H9 (cell line): ENCODE data around the gene HOXB6. TPM values are rescaled to one million over a fixed set of nuclear protein-coding genes. Genes with fewer than 3 reads are reported as not detected.

Source experiments
- DNase-seq: peaks from one replicate; pipeline ENCODE4 v3.0.0-alpha.2; 2017
- H2AFZ ChIP-seq: one replicate; pipeline ENCODE4 v1.6.1; 2013; ENCODE audit warnings: mild to moderate bottlenecking, low read length, control low read depth, moderate library complexity
- H2AK5ac ChIP-seq: 2 replicates; pipeline ENCODE4 v1.6.1; 2013; ENCODE audit warnings: low read length, control low read depth, mixed read lengths; ENCODE audit not compliant: insufficient read length
- H2BK120ac ChIP-seq: one replicate; pipeline ENCODE4 v1.6.1; 2013; ENCODE audit warnings: low read depth, mild to moderate bottlenecking, low read length, control low read depth, inconsistent platforms; ENCODE audit not compliant: poor library complexity, severe bottlenecking
- H2BK12ac ChIP-seq: 2 replicates; pipeline ENCODE4 v1.6.1; 2013; ENCODE audit warnings: low read length, control low read depth, mixed read lengths, low read depth; ENCODE audit not compliant: insufficient read length
- H2BK15ac ChIP-seq: 2 replicates; pipeline ENCODE4 v1.6.1; 2013; ENCODE audit warnings: low read depth, low read length, control low read depth
- H2BK20ac ChIP-seq: one replicate; pipeline ENCODE4 v1.6.1; 2013; ENCODE audit warnings: low read depth, mild to moderate bottlenecking, low read length, control low read depth, inconsistent platforms; ENCODE audit not compliant: poor library complexity, severe bottlenecking
- H2BK5ac ChIP-seq: 2 replicates; pipeline ENCODE4 v1.6.1; 2013; ENCODE audit warnings: low read length, control low read depth, mixed read lengths; ENCODE audit not compliant: insufficient read length
- H3K14ac ChIP-seq: 2 replicates; pipeline ENCODE4 v1.6.1; 2013; ENCODE audit warnings: low read length, control low read depth; ENCODE audit not compliant: insufficient read depth
- H3K18ac ChIP-seq: 2 replicates; pipeline ENCODE4 v1.6.1; 2013; ENCODE audit warnings: low read depth, mild to moderate bottlenecking, mixed read lengths, low read length, control low read depth; ENCODE audit not compliant: insufficient read length
- H3K23ac ChIP-seq: 2 replicates; pipeline ENCODE4 v1.6.1; 2013; ENCODE audit warnings: low read length, control low read depth, mixed read lengths, low read depth; ENCODE audit not compliant: insufficient read length
- H3K23me2 ChIP-seq: 2 replicates; pipeline ENCODE4 v1.6.1; 2013; ENCODE audit warnings: low read depth, mild to moderate bottlenecking, mixed read lengths, low read length, control low read depth; ENCODE audit not compliant: insufficient read length, poor library complexity, severe bottlenecking
- H3K27ac ChIP-seq: 2 replicates; pipeline ENCODE4 v1.5.1; 2013; ENCODE audit warnings: low read length, control low read depth, mixed read lengths, low read depth; ENCODE audit not compliant: insufficient read length
- H3K27me3 ChIP-seq: 2 replicates; pipeline ENCODE4 v1.6.1; 2013; ENCODE audit warnings: low read length, control low read depth, inconsistent platforms; ENCODE audit not compliant: insufficient read depth
- H3K4ac ChIP-seq: 2 replicates; pipeline ENCODE4 v1.6.1; 2013; ENCODE audit warnings: low read depth, mild to moderate bottlenecking, control low read depth, inconsistent platforms, low read length, moderate library complexity
- H3K4me1 ChIP-seq: 2 replicates; pipeline ENCODE4 v1.6.1; 2013; ENCODE audit warnings: low read length, control low read depth, inconsistent platforms; ENCODE audit not compliant: insufficient read depth
- H3K4me2 ChIP-seq: 2 replicates; pipeline ENCODE4 v1.6.1; 2013; ENCODE audit warnings: low read length, control low read depth, mixed read lengths; ENCODE audit not compliant: insufficient read length, insufficient read depth
- H3K56ac ChIP-seq: 2 replicates; pipeline ENCODE4 v1.6.1; 2013; ENCODE audit warnings: low read depth, mild to moderate bottlenecking, mixed read lengths, low read length, control low read depth; ENCODE audit not compliant: insufficient read length
- H3K79me1 ChIP-seq: 2 replicates; pipeline ENCODE4 v1.6.1; 2013; ENCODE audit warnings: low read depth, mild to moderate bottlenecking, moderate library complexity, low read length, control low read depth, inconsistent platforms; ENCODE audit not compliant: insufficient read depth, poor library complexity, severe bottlenecking
- H3K79me2 ChIP-seq: 2 replicates; pipeline ENCODE4 v1.6.1; 2013; ENCODE audit warnings: low read length, control low read depth, inconsistent platforms; ENCODE audit not compliant: insufficient read depth
- H3K9ac ChIP-seq: 2 replicates; pipeline ENCODE4 v1.6.1; 2013; ENCODE audit warnings: low read length, control low read depth, mixed read lengths; ENCODE audit not compliant: insufficient read length; ENCODE audit errors: extremely low read depth
- H3K9me3 ChIP-seq: one replicate; pipeline ENCODE4 v1.6.1; 2013; ENCODE audit warnings: low read depth, low read length, inconsistent platforms; ENCODE audit not compliant: control insufficient read depth
- H3T11ph ChIP-seq: one replicate; pipeline ENCODE4 v1.6.1; 2013; ENCODE audit warnings: mild to moderate bottlenecking, low read length, control low read depth, inconsistent platforms
- H4K20me1 ChIP-seq: one replicate; pipeline ENCODE4 v1.6.1; 2013; ENCODE audit not compliant: control insufficient read depth, insufficient read length, insufficient read depth
- H4K5ac ChIP-seq: 2 replicates; pipeline ENCODE4 v1.6.1; 2013; ENCODE audit warnings: low read depth, mild to moderate bottlenecking, mixed read lengths, low read length, control low read depth; ENCODE audit not compliant: insufficient read length
- H4K8ac ChIP-seq: replicated peaks from 2 replicates; pipeline ENCODE4 v1.6.1; 2013; ENCODE audit warnings: low read length, control low read depth, mixed read lengths, low read depth; ENCODE audit not compliant: insufficient read length
- H4K91ac ChIP-seq: 2 replicates; pipeline ENCODE4 v1.6.1; 2013; ENCODE audit warnings: low read depth, mild to moderate bottlenecking, moderate library complexity, mixed read lengths, low read length, control low read depth; ENCODE audit not compliant: insufficient read length
- H3K27ac Mint-ChIP-seq, 3 experiments: 2 replicates in 2 of 3; 3 replicates in 1 of 3; pipeline ENCODE4 v1.8.0; 2020 to 2021; ENCODE audit warnings: mixed read lengths in 3 of 3, mild to moderate bottlenecking in 1 of 3, moderate library complexity in 1 of 3
- H3K27me3 Mint-ChIP-seq: 2 replicates; pipeline ENCODE4 v1.8.0; 2021; ENCODE audit warnings: low read depth, mild to moderate bottlenecking, moderate library complexity, mixed read lengths
- H3K36me3 Mint-ChIP-seq, 3 experiments: 2 replicates in 2 of 3; 3 replicates in 1 of 3; pipeline ENCODE4 v1.8.0; 2020 to 2021; ENCODE audit warnings: low read depth in 3 of 3, mixed read lengths in 3 of 3; ENCODE audit not compliant: insufficient read depth in 1 of 3
- H3K4me1 Mint-ChIP-seq, 2 experiments: 2 replicates each; pipeline ENCODE4 v1.8.0; 2020; ENCODE audit warnings: mixed read lengths in 2 of 2
- H3K4me3 Mint-ChIP-seq, 2 experiments: 2 replicates in 1 of 2; 3 replicates in 1 of 2; pipeline ENCODE4 v1.8.0; 2020 to 2021; ENCODE audit warnings: mild to moderate bottlenecking in 2 of 2, mixed read lengths in 2 of 2, moderate library complexity in 1 of 2
- H3K9me3 Mint-ChIP-seq, 2 experiments: 2 replicates in 1 of 2; 3 replicates in 1 of 2; pipeline ENCODE4 v1.8.0; 2020; ENCODE audit warnings: mild to moderate bottlenecking in 2 of 2, mixed read lengths in 2 of 2, moderate library complexity in 1 of 2
- CTCF ChIP-seq: fragments of 200-600 bp; sonication (generic); conservative IDR thresholded peaks from 3 replicates; pipeline ENCODE4 v1.8.0; 2021; ENCODE audit warnings: antibody characterized with exemption, mild to moderate bottlenecking
- WGBS: extraction: QIAGEN DNeasy Blood & Tissue Kit; methylation state at CpG from one replicate; pipeline ENCODE4 v1.1.7; 2013; ENCODE audit warnings: missing lambda C conversion rate, low lambda C conversion rate, mixed read lengths; ENCODE audit not compliant: insufficient read length; ENCODE audit errors: extremely low coverage; 5-methylcytosine and 5-hydroxymethylcytosine counted together
- total RNA-seq: library from RNA; stranded (reverse); gene quantifications from 2 replicates; pipeline ENCODE4 v1.2.1, GENCODE V29; 2021

The HOXB6 gene
- total RNA-seq, 1 experiment from 2014 or later: not detected

GRCh38 chr17:48631693-48632578 is 27.1 kb upstream of the HOXB6 start:
- H3K4me2 ChIP-seq: no peak overlapping the region
- no peak overlapping the region for H2BK120ac ChIP-seq
- no peak overlapping the region for H4K8ac ChIP-seq
- no peak overlapping the region for H3K27ac Mint-ChIP-seq
- no peak overlapping the region for H3K4ac ChIP-seq
- no CpG with 5 or more reads among the region's 7 CpGs for WGBS
- peaks cover 100% of the 10 kb centered on the region for H3K27me3 Mint-ChIP-seq
- peaks cover 0 to 1% (median 0%) of the 10 kb centered on the region in 3 experiments; a peak in 2 of 7 replicates for H3K36me3 Mint-ChIP-seq
- no peak overlapping the region for H3T11ph ChIP-seq
- no peak overlapping the region for H2BK15ac ChIP-seq
- peak; percentile 30 for DNase-seq
- H3K23me2 ChIP-seq: no peaks in the 10 kb centered on the region
- H4K91ac ChIP-seq: no peak overlapping the region
- H2BK20ac ChIP-seq: no peak overlapping the region
- H3K4me3 Mint-ChIP-seq: no peak overlapping the region
- no peaks in the 10 kb centered on the region for H4K20me1 ChIP-seq
- no peak overlapping the region for H2AFZ ChIP-seq
- H3K79me1 ChIP-seq: no peaks in the 10 kb centered on the region
- no peak overlapping the region for H2BK12ac ChIP-seq
- H3K9me3 ChIP-seq: no peaks in the 10 kb centered on the region
- peaks cover 4 to 17% of the 10 kb centered on the region in 2 experiments for H3K9me3 Mint-ChIP-seq
- no peak overlapping the region for H3K14ac ChIP-seq
- peaks cover 97% of the 10 kb centered on the region for H3K27me3 ChIP-seq
- H3K9ac ChIP-seq: no peak overlapping the region
- H3K27ac ChIP-seq: no peak overlapping the region
- no peaks in the 10 kb centered on the region; the same call in 1 of the 2 replicates for H3K4me1 ChIP-seq
- no peak overlapping the region for H4K5ac ChIP-seq
- H2BK5ac ChIP-seq: no peak overlapping the region
- H3K79me2 ChIP-seq: no peaks in the 10 kb centered on the region; the same call in 1 of the 2 replicates
- H3K4me1 Mint-ChIP-seq: peaks cover 2 to 7% of the 10 kb centered on the region in 2 experiments; a peak in 2 of 4 replicates
- no peak overlapping the region for H3K18ac ChIP-seq
- no peak overlapping the region for H3K23ac ChIP-seq
- TF ChIP-seq CTCF: no peak
- H2AK5ac ChIP-seq: no peak overlapping the region
- H3K56ac ChIP-seq: no peak overlapping the region
